CD4-positive, alpha-beta memory T cell (primary cell): ENCODE results near the gene MTHFR. TPM values are rescaled to one million over a fixed set of nuclear protein-coding genes. Genes with fewer than 3 reads are reported as not detected.
A peak's percentile ranks its signal among the peaks of the same experiment; 100 is the strongest.

ENCODE experiments used
- CTCF ChIA-PET: fragments of 350-600 bp; sonication (Branson Sonifier 250); formaldehyde crosslinking; loops from one replicate; lab custom pipeline; 2021; ENCODE audit warnings: inconsistent platforms; ENCODE audit not compliant: partially characterized antibody; lab: Charles Lee
- POLR2A ChIA-PET: fragments of 350-600 bp; sonication (Branson Sonifier 250); formaldehyde crosslinking; loops from one replicate; lab custom pipeline; 2021; ENCODE audit not compliant: partially characterized antibody; lab: Charles Lee
- DNase-seq, 5 donors: peaks; one replicate each; pipeline versions ENCODE4 v3.0.0 to v3.0.0-alpha.2; 2020 to 2022; ENCODE audit warnings: mixed read lengths in 1 of 5
- H3K27ac ChIP-seq: one replicate; pipeline ENCODE4 v1.7.0; 2013; ENCODE audit warnings: low read depth, low read length
- H3K27me3 ChIP-seq: 2 replicates; pipeline ENCODE4 v1.7.0; 2013; ENCODE audit warnings: mild to moderate bottlenecking, low read length, moderate library complexity; ENCODE audit not compliant: insufficient read depth
- H3K36me3 ChIP-seq: 2 replicates; pipeline ENCODE4 v1.7.0; 2013; ENCODE audit warnings: mild to moderate bottlenecking, low read length, moderate library complexity; ENCODE audit not compliant: insufficient read depth
- H3K4me1 ChIP-seq: 2 replicates; pipeline ENCODE4 v1.7.0; 2013; ENCODE audit warnings: mild to moderate bottlenecking, low read length, moderate library complexity; ENCODE audit not compliant: insufficient read depth
- H3K4me3 ChIP-seq, 2 donors: one replicate each; pipeline ENCODE4 v1.7.0; 2013; ENCODE audit warnings: low read length in 2 of 2, mild to moderate bottlenecking in 1 of 2
- H3K9me3 ChIP-seq, 2 donors: one replicate each; pipeline ENCODE4 v1.7.0; 2013; ENCODE audit warnings: low read length in 2 of 2, control low read depth in 1 of 2; ENCODE audit not compliant: control insufficient read depth in 1 of 2
- H3K27ac Mint-ChIP-seq, 7 donors: one replicate each; pipeline ENCODE4 v1.8.0; 2020 to 2021; ENCODE audit warnings: mixed read lengths in 7 of 7, mild to moderate bottlenecking in 6 of 7, inconsistent platforms in 3 of 7, moderate library complexity in 3 of 7
- H3K27me3 Mint-ChIP-seq, 2 donors: one replicate each; pipeline ENCODE4 v1.8.0; 2020 to 2021; ENCODE audit warnings: mixed read lengths in 2 of 2
- H3K36me3 Mint-ChIP-seq, 2 donors: one replicate each; pipeline ENCODE4 v1.8.0; 2020 to 2021; ENCODE audit warnings: mixed read lengths in 2 of 2, inconsistent platforms in 1 of 2, mild to moderate bottlenecking in 1 of 2
- H3K4me1 Mint-ChIP-seq, 4 donors: one replicate each; pipeline ENCODE4 v1.8.0; 2020 to 2021; ENCODE audit warnings: mixed read lengths in 4 of 4, mild to moderate bottlenecking in 1 of 4
- H3K4me3 Mint-ChIP-seq, 8 donors: one replicate each; pipeline ENCODE4 v1.8.0; 2020 to 2021; ENCODE audit warnings: mixed read lengths in 8 of 8, mild to moderate bottlenecking in 7 of 8, moderate library complexity in 6 of 8, inconsistent platforms in 3 of 8
- H3K9me3 Mint-ChIP-seq, 8 donors: one replicate each; pipeline ENCODE4 v1.8.0; 2020 to 2021; ENCODE audit warnings: mixed read lengths in 8 of 8, mild to moderate bottlenecking in 5 of 8, inconsistent platforms in 3 of 8, moderate library complexity in 1 of 8
- intact Hi-C: fragments of 100-400 bp; cut with micrococcal nuclease; formaldehyde crosslinking; loops from one replicate; pipeline ENCODE4 v1.15.1; 2023
- polyA plus RNA-seq, 2 donors: library from polyadenylated mRNA; unstranded; fragments of 300-500 nt; fragmentation: Illumina TruSeq; gene quantifications; one replicate each; pipeline ENCODE4 v1.2.3, GENCODE V29; 2021
- total RNA-seq, 2 experiments: library from RNA; stranded (reverse); gene quantifications; one replicate each; pipeline ENCODE4 v1.2.3, GENCODE V29; 2021

The MTHFR gene
- total and polyA plus RNA-seq, 4 experiments from 2014 or later = 2.3 to 54.2 (median 29.8) TPM

GRCh38 chr1:11753555-11754208, 52.1 kb downstream of the MTHFR start:
- H3K4me1 ChIP-seq = peaks cover 6% of the 10 kb centered on the region
- intact Hi-C loops = no loop called here
- no peaks in the 10 kb centered on the region for H3K9me3 ChIP-seq
- H3K4me3 ChIP-seq = no peak overlapping the region
- peaks cover 11% of the 10 kb centered on the region for H3K36me3 ChIP-seq
- CTCF ChIA-PET = interaction anchor here (0.9 kb wide), 1 partner anchor 91 kb away, joined by 3 read pairs; no protein-coding TSS in a partner anchor
- Mint-ChIP-seq H3K4me3 (no peak overlapping the region), H3K4me1 (peaks cover 5 to 21% (median 14%) of the 10 kb centered on the region in 4 donors), H3K27ac (peak overlapping the region in 2 of 7 donors; percentile 42 to 62), H3K27me3 (peaks cover 0 to 2% of the 10 kb centered on the region in 2 donors), H3K9me3 (no peaks in the 10 kb centered on the region), H3K36me3 (peaks cover 4 to 17% of the 10 kb centered on the region in 2 donors)
- POLR2A ChIA-PET = no interaction called here
- no peak overlapping the region for H3K27ac ChIP-seq
- DNase-seq = no peak
- no peaks in the 10 kb centered on the region for H3K27me3 ChIP-seq

GRCh38 chr1:11752359-11753088, 53.2 kb downstream of the MTHFR start:
- H3K36me3 ChIP-seq = peaks cover 11% of the 10 kb centered on the region
- POLR2A ChIA-PET = no interaction called here
- DNase-seq = no peak
- H3K27me3 ChIP-seq = no peaks in the 10 kb centered on the region
- H3K4me1 Mint-ChIP-seq = peaks cover 5 to 21% (median 15%) of the 10 kb centered on the region in 4 donors
- no peaks in the 10 kb centered on the region for H3K9me3 Mint-ChIP-seq
- H3K9me3 ChIP-seq = no peaks in the 10 kb centered on the region
- peaks cover 4 to 17% of the 10 kb centered on the region in 2 donors for H3K36me3 Mint-ChIP-seq
- no peak overlapping the region for H3K27ac ChIP-seq
- H3K27ac Mint-ChIP-seq = peak overlapping the region in 1 of 7 donors; percentile 23
- H3K27me3 Mint-ChIP-seq = no peaks in the 10 kb centered on the region
- peaks cover 9% of the 10 kb centered on the region for H3K4me1 ChIP-seq
- CTCF ChIA-PET = interaction anchor here (0.7 to 1.1 kb wide), 2 partner anchors 34 to 88 kb away, joined by 3 to 4 read pairs; no protein-coding TSS in a partner anchor
- no peak overlapping the region for H3K4me3 ChIP-seq
- H3K4me3 Mint-ChIP-seq = peak overlapping the region in 1 of 8 donors; percentile 26
- intact Hi-C loops = no loop called here

- intact Hi-C loops = no loop called here
- Histone ChIP-seq H3K9me3 (no peaks in the 10 kb centered on the region), H3K4me3 (no peak overlapping the region), H3K4me1 (peaks cover 9% of the 10 kb centered on the region), H3K27me3 (no peaks in the 10 kb centered on the region), H3K36me3 (peaks cover 11% of the 10 kb centered on the region), H3K27ac (no peak overlapping the region)
- Mint-ChIP-seq H3K4me3 (no peak overlapping the region), H3K27me3 (no peaks in the 10 kb centered on the region), H3K36me3 (peaks cover 15 to 28% of the 10 kb centered on the region in 2 donors), H3K9me3 (no peaks in the 10 kb centered on the region), H3K4me1 (peaks cover 5 to 27% (median 19%) of the 10 kb centered on the region in 4 donors), H3K27ac (no peak overlapping the region)
- CTCF ChIA-PET = no interaction called here
- POLR2A ChIA-PET = no interaction called here
- DNase-seq = no peak
Measured at GRCh38 chr1:11751087-11751486, 54.7 kb downstream of the MTHFR start.

GRCh38 chr1:11749996-11750395, 55.8 kb downstream of the MTHFR start:
- Histone ChIP-seq H3K9me3 (no peaks in the 10 kb centered on the region), H3K36me3 (peaks cover 11% of the 10 kb centered on the region), H3K4me1 (peaks cover 9% of the 10 kb centered on the region), H3K27me3 (no peaks in the 10 kb centered on the region), H3K4me3 (no peak overlapping the region), H3K27ac (no peak overlapping the region)
- POLR2A ChIA-PET = interaction anchor here (1.6 to 2.2 kb wide), 2 partner anchors 14 to 86 kb away, joined by 5 to 7 read pairs; partner anchors contain the start of genes AGTRAP and FBXO6
- DNase-seq = no peak
- Mint-ChIP-seq H3K4me3 (no peak overlapping the region), H3K27me3 (no peaks in the 10 kb centered on the region), H3K9me3 (no peaks in the 10 kb centered on the region), H3K27ac (no peak overlapping the region), H3K4me1 (peaks cover 7 to 27% (median 19%) of the 10 kb centered on the region in 4 donors), H3K36me3 (peaks cover 18 to 34% of the 10 kb centered on the region in 2 donors)
- intact Hi-C loops = loop anchor here (1.0 kb wide), 3 partner anchors 31 to 100 kb away; partner anchors contain the start of gene FBXO6
- CTCF ChIA-PET = interaction anchor here (1.2 to 2.4 kb wide), 4 partner anchors 31 to 100 kb away, joined by 4 to 11 read pairs (median 5); partner anchors contain the start of gene FBXO6

- peaks cover 9 to 31% (median 19%) of the 10 kb centered on the region in 4 donors for H3K4me1 Mint-ChIP-seq
- peak overlapping the region in 6 of 7 donors; percentile 53 to 92 (median 86) for H3K27ac Mint-ChIP-seq
- CTCF ChIA-PET = interaction anchor here (1.2 to 2.4 kb wide), 5 partner anchors 30 to 102 kb away, joined by 4 to 11 read pairs (median 4); partner anchors contain the start of gene FBXO6
- intact Hi-C loops = loop anchor here (1.0 kb wide), 3 partner anchors 30 to 99 kb away; partner anchors contain the start of gene FBXO6
- H3K4me3 ChIP-seq = no peak overlapping the region
- H3K27ac ChIP-seq = no peak overlapping the region
- peaks cover 18 to 34% of the 10 kb centered on the region in 2 donors for H3K36me3 Mint-ChIP-seq
- H3K27me3 Mint-ChIP-seq = no peaks in the 10 kb centered on the region
- POLR2A ChIA-PET = interaction anchor here (1.0 to 2.2 kb wide), 3 partner anchors 14 to 99 kb away, joined by 4 to 7 read pairs (median 5); partner anchors contain the start of genes AGTRAP and FBXO6
- no peaks in the 10 kb centered on the region for H3K9me3 ChIP-seq
- H3K36me3 ChIP-seq = peaks cover 11% of the 10 kb centered on the region
- H3K4me3 Mint-ChIP-seq = no peak overlapping the region
- H3K27me3 ChIP-seq = no peaks in the 10 kb centered on the region
- H3K4me1 ChIP-seq = peaks cover 9% of the 10 kb centered on the region
- peak; percentile 38 to 64 (median 51) for DNase-seq
- no peaks in the 10 kb centered on the region for H3K9me3 Mint-ChIP-seq
Measured at GRCh38 chr1:11749203-11749689, 56.5 kb downstream of the MTHFR start.

GRCh38 chr1:11748294-11749202, 57.2 kb downstream of the MTHFR start:
- ChIA-PET CTCF (interaction anchor here (1.5 to 2.4 kb wide), 4 partner anchors 29 to 101 kb away, joined by 4 to 11 read pairs (median 5); partner anchors contain the start of gene FBXO6), POLR2A (interaction anchor here (1.0 to 2.2 kb wide), 3 partner anchors 13 to 98 kb away, joined by 4 to 7 read pairs (median 5); partner anchors contain the start of genes AGTRAP and FBXO6)
- Histone ChIP-seq H3K4me3 (no peak overlapping the region), H3K4me1 (peaks cover 9% of the 10 kb centered on the region), H3K27ac (no peak overlapping the region), H3K36me3 (peaks cover 11% of the 10 kb centered on the region), H3K27me3 (no peaks in the 10 kb centered on the region), H3K9me3 (no peaks in the 10 kb centered on the region)
- intact Hi-C loops = loop anchor here (1.0 kb wide), 3 partner anchors 29 to 98 kb away; partner anchors contain the start of gene FBXO6
- Mint-ChIP-seq H3K4me1 (peaks cover 9 to 31% (median 19%) of the 10 kb centered on the region in 4 donors), H3K27ac (peak overlapping the region in 6 of 7 donors; percentile 53 to 92 (median 86)), H3K27me3 (no peaks in the 10 kb centered on the region), H3K9me3 (no peaks in the 10 kb centered on the region), H3K36me3 (peaks cover 18 to 34% of the 10 kb centered on the region in 2 donors), H3K4me3 (no peak overlapping the region)
- DNase-seq = no peak
